HepG2 (cell line): ENCODE measurements around the gene TMA7B. TPM values are rescaled to one million over a fixed set of nuclear protein-coding genes. Genes with fewer than 3 reads are reported as not detected.

Source experiments
- ATAC-seq: fragments of 200-7000 bp; cut with Tn5 transposase; 3 replicates; pipeline ENCODE4 v1.9.1; 2020; ENCODE audit warnings: mild to moderate bottlenecking, moderate library complexity
- BruUV-seq: library from RNA; stranded (reverse); fragments of 400-500 nt; replicated peaks from 2 replicates; lab custom pipeline; 2021; lab: Mats Ljungman, UMichigan
- CTCF ChIA-PET: fragments of 300-600 bp; formaldehyde crosslinking; extraction: SDS; loops from one replicate; lab custom pipeline; 2021; ENCODE audit warnings: low total read pairs, inconsistent platforms, low intra/inter-chr PET ratio; lab: Yijun Ruan, JAX
- POLR2A ChIA-PET: fragments of 350-600 bp; sonication (Branson Sonifier 250); formaldehyde crosslinking; loops from one replicate; lab custom pipeline; 2020; ENCODE audit warnings: antibody characterized with exemption, inconsistent platforms; lab: Yijun Ruan, JAX
- DNase-seq: peaks from one replicate; pipeline ENCODE4 v3.0.0-alpha.2; 2015; ENCODE audit warnings: low spot score
- FAIRE-seq: peaks from 3 replicates; lab custom pipeline; 2011; peaks lifted over from hg19 to GRCh38; lab: Jason Lieb, UNC
- H2AFZ ChIP-seq: one replicate; pipeline ENCODE4 v1.6.1; 2011; ENCODE audit warnings: low read length, inconsistent platforms
- H3K27ac ChIP-seq: fragments of 300-600 bp; 3 replicates; pipeline ENCODE4 v1.8.0; 2011; ENCODE audit warnings: mixed run types, mild to moderate bottlenecking, mixed read lengths, low read length, inconsistent platforms; ENCODE audit not compliant: insufficient read depth; ENCODE audit errors: extremely low read length
- H3K27me3 ChIP-seq, 2 experiments: fragments of 200-600 bp in 1 of 2; 2 replicates in 1 of 2; 3 replicates in 1 of 2; pipeline versions ENCODE4 v1.6.0 to v1.8.0; 2011; ENCODE audit warnings: low read length in 2 of 2, mild to moderate bottlenecking in 2 of 2, moderate library complexity in 2 of 2, inconsistent platforms in 1 of 2; ENCODE audit not compliant: insufficient read depth in 2 of 2, control insufficient read depth in 1 of 2
- H3K36me3 ChIP-seq, 2 experiments: fragments of 200-600 bp in 1 of 2; replicated peaks in 1 of 2; 2 replicates in 1 of 2; 3 replicates in 1 of 2; pipeline versions ENCODE4 v1.5.1 to v1.8.0; 2011; ENCODE audit warnings: low read length in 2 of 2, inconsistent platforms in 1 of 2; ENCODE audit not compliant: insufficient read depth in 2 of 2, control insufficient read depth in 1 of 2
- H3K4me1 ChIP-seq: 2 replicates; pipeline ENCODE4 v1.5.1; 2012; ENCODE audit warnings: low read length, inconsistent platforms; ENCODE audit not compliant: insufficient read depth
- H3K4me2 ChIP-seq: 2 replicates; pipeline ENCODE4 v1.6.0; 2011; ENCODE audit warnings: low read depth, low read length, inconsistent platforms
- H3K4me3 ChIP-seq, 3 experiments: fragments of 200-600 bp in 1 of 3; sonication (generic), shearing (Covaris generic) in 1 of 3; replicated peaks in 1 of 3; 2 replicates each; pipeline ENCODE4 v1.5.1; 2011 to 2016; ENCODE audit warnings: low read length in 3 of 3, inconsistent platforms in 2 of 3, low read depth in 2 of 3, mild to moderate bottlenecking in 2 of 3, control low read depth in 1 of 3, mixed read lengths in 1 of 3; ENCODE audit not compliant: insufficient read depth in 1 of 3
- H3K79me2 ChIP-seq: one replicate; pipeline ENCODE4 v1.6.1; 2011; ENCODE audit warnings: low read length, inconsistent platforms; ENCODE audit not compliant: insufficient read depth
- H3K9ac ChIP-seq: 2 replicates; pipeline ENCODE4 v1.6.0; 2011; ENCODE audit warnings: mild to moderate bottlenecking, low read depth, low read length, inconsistent platforms; ENCODE audit not compliant: insufficient read depth
- H3K9me3 ChIP-seq: 2 replicates; pipeline ENCODE4 v1.5.1; 2012; ENCODE audit warnings: mild to moderate bottlenecking, low read length
- H4K20me1 ChIP-seq: 2 replicates; pipeline ENCODE4 v1.6.0; 2011; ENCODE audit warnings: inconsistent platforms, mild to moderate bottlenecking, low read length, moderate library complexity; ENCODE audit not compliant: insufficient read depth
- U2AF1 ChIP-seq: fragments of 200-400 bp; formaldehyde crosslinking; optimal IDR thresholded peaks from 2 replicates; pipeline ENCODE3; 2017; ENCODE audit warnings: mild to moderate bottlenecking, low read depth, low read length
- ZC3H13 ChIP-seq: sonication (generic); formaldehyde crosslinking; IDR thresholded peaks from 2 replicates; pipeline ENCODE4 v1.8.1; 2023; ENCODE audit warnings: mild to moderate bottlenecking, missing genetic modification reagents, moderate library complexity
- ZNF343 ChIP-seq: sonication (generic); formaldehyde crosslinking; IDR thresholded peaks from 2 replicates; pipeline ENCODE4 v1.4.0; 2020; ENCODE audit warnings: mild to moderate bottlenecking, missing genetic modification reagents
- ZNF749 ChIP-seq: sonication (generic); formaldehyde crosslinking; IDR thresholded peaks from 2 replicates; pipeline ENCODE4 v1.8.0; 2022; ENCODE audit warnings: mild to moderate bottlenecking, missing genetic modification reagents, moderate library complexity, borderline replicate concordance
- WGBS: methylation state at CpG from one replicate; pipeline ENCODE4 v1.1.6; 2017; ENCODE audit warnings: low lambda C conversion rate; 5-methylcytosine and 5-hydroxymethylcytosine counted together
- in situ Hi-C: cut with HindIII; loops from 2 replicates; pipeline ENCODE4 v1.10.0; 2017; ENCODE audit warnings: low pct_unique_long_range_greater_than_20kb; ENCODE audit not compliant: extremely low pct_ligation_motif_present
- intact Hi-C: fragments of 100-400 bp; cut with micrococcal nuclease; formaldehyde crosslinking; loops from one replicate; pipeline ENCODE4 v1.10.0; 2022; ENCODE audit not compliant: unreplicated experiment
- polyA plus RNA-seq, 8 experiments: library from polyadenylated mRNA; depleted of rRNA in 3 of 8; stranded (reverse) in 7 of 8; unstranded in 1 of 8; fragments of >200 nt; fragmentation: Illumina TruSeq in 4 of 8; extraction: Trizol in 4 of 8; gene quantifications; 2 replicates each; pipeline versions ENCODE4 v1.2.1 to v1.2.3, GENCODE V29; 2011 to 2016; ENCODE audit warnings: low read depth in 4 of 8, missing spikeins in 1 of 8, mixed read lengths in 1 of 8; ENCODE audit not compliant: insufficient read depth in 1 of 8
- total RNA-seq, 5 experiments: library from RNA; depleted of rRNA; stranded (reverse); fragments of >200 nt; fragmentation: Illumina TruSeq; extraction: Trizol; gene quantifications; 2 replicates each; pipeline ENCODE4 v1.2.3, GENCODE V29; 2016; ENCODE audit warnings: low read depth in 1 of 5
- TF ChIP-seq, protein P1 (sequence below): sonication (generic); formaldehyde crosslinking; IDR thresholded peaks from 2 replicates; pipeline ENCODE4 v1.5.1; 2020; ENCODE audit warnings: mild to moderate bottlenecking, missing genetic modification reagents, borderline replicate concordance
- TF ChIP-seq, protein P2 (sequence below): sonication (generic); formaldehyde crosslinking; IDR thresholded peaks from one replicate; pipeline ENCODE4 v1.5.1; 2020; ENCODE audit warnings: mild to moderate bottlenecking, missing genetic modification reagents; ENCODE audit errors: not compliant biosample characterization

Gene TMA7B
- total and polyA plus RNA-seq, 2 of the 13 experiments (the other 11 are each of a cell fraction or from before 2014, with no cell fraction given): not detected

DNA sequence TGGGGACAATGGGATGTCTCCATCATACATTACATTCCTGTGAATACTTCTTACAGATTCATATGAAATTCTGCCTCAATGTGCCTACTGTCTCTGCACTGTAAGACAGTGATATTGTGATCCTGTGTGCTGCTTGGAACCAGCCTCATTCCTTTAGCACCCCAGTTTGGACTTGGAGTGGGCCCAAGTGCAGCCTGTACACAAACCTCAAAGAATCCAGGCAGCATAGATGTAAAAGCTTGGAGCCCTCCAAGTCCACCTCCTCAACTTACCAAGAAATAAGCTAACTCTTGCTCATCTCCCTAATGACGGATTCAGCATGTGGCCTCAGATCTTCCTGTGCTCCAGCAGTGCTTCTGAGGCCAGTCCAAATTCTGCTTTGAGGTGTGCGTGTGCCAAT, 34.9 kb upstream of the TMA7B start (continued):
- no peak for TF ChIP-seq ZNF749
- TF ChIP-seq, all 625 proteins: peak for 0

DNA sequence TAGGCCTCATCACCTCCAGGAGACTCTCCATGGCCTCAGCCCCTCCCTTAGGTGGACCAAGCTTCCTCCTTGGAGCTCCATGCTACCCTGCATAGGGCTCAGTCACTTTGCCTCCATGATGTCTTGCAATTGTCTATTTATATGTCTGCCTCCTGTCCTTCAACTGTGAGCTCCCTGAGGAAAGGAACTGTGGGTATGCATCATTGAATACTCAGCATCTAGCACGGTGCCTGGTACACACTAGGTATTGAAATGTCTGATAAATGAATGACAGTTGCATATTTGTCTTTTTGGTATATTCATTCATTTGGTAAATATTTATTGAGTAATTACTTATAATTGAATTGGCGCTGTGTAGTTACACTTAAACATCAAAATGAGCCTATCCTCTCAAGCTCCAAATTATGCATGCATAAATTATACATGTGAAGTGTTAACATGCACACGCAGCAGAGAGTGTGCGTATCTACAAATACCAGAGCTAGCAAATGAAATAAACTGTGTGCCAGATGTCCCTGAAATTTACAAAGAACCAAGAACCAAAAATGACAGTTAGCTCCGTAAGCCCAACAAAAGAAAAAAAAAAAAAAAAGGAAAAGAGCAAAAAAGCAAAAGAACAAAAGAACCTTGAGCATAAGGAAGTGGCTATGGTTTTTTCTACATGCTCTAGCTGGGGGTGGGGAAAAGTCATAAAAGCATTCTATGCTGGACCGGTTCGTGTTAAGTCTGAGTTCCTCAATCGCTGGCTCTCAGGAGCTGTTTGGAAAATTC, 34.1 kb upstream of the TMA7B start:
- BruUV-seq: no TSS peak
- Histone ChIP-seq H3K27me3 (no peaks in the 10 kb centered on the region; a peak in 2 of 5 replicates), H3K9me3 (no peaks in the 10 kb centered on the region), H3K27ac (no peak overlapping the region), H3K4me1 (peaks cover 11% of the 10 kb centered on the region), H3K4me3 (no peak overlapping the region), H3K36me3 (no peaks in the 10 kb centered on the region), H3K4me2 (no peak overlapping the region), H2AFZ (no peak overlapping the region), H3K9ac (no peak overlapping the region), H4K20me1 (no peaks in the 10 kb centered on the region), H3K79me2 (no peaks in the 10 kb centered on the region)
- CTCF ChIA-PET: no interaction called here
- 56% methylated on average over 8 of the region's 8 CpGs for WGBS
- POLR2A ChIA-PET: no interaction called here
- DNase-seq (no peak), ATAC-seq (no peak), FAIRE-seq (no peak)
- in situ Hi-C loops (no loop called here), intact Hi-C loops (no loop called here)
- TF ChIP-seq ZNF343 (CRISPR knock-in tag): no peak
- TF ChIP-seq, protein P1, sequence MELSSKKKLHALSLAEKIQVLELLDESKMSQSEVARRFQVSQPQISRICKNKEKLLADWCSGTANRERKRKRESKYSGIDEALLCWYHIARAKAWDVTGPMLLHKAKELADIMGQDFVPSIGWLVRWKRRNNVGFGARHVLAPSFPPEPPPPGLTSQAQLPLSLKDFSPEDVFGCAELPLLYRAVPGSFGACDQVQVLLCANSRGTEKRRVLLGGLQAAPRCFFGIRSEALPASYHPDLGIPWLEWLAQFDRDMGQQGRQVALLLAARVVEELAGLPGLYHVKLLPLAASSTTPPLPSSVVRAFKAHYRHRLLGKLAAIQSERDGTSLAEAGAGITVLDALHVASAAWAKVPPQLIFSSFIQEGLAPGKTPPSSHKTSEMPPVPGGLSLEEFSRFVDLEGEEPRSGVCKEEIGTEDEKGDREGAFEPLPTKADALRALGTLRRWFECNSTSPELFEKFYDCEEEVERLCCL: no peak

DNA sequence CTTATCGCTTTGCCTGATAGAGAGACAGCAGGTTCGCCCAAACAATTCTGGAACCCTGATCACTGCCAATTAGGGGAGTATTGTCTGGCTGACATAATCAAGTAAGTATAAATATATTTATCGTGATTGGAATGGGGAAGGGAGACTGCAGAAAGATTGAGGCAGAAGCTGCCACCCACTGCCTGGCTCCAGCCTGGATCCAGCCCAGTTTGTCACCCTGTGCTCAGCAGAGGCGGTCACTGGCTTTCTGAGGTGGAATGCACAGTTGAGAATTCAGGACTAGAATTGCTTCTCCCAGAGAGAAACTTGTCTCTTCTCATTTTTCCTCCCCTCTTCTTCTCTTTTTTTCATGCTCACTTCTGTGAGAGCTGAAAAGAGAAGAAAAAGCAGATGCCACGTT, 33.4 kb upstream of the TMA7B start:
- Histone ChIP-seq H3K27me3 (no peaks in the 10 kb centered on the region; a peak in 2 of 5 replicates), H3K4me2 (no peak overlapping the region), H3K36me3 (no peaks in the 10 kb centered on the region), H3K79me2 (no peaks in the 10 kb centered on the region), H3K9ac (no peak overlapping the region), H2AFZ (no peak overlapping the region), H3K9me3 (no peaks in the 10 kb centered on the region), H3K4me1 (peaks cover 11% of the 10 kb centered on the region), H3K27ac (no peak overlapping the region), H3K4me3 (no peak overlapping the region), H4K20me1 (no peaks in the 10 kb centered on the region)
- no peak for DNase-seq
- no TSS peak for BruUV-seq
- no peak for ATAC-seq
- in situ Hi-C loops: no loop called here
- intact Hi-C loops: no loop called here
- CTCF ChIA-PET: no interaction called here
- FAIRE-seq: no peak
- WGBS: 68% methylated on average over 5 of the region's 5 CpGs
- POLR2A ChIA-PET: no interaction called here
- TF ChIP-seq ZC3H13: no peak
- TF ChIP-seq, protein P2, sequence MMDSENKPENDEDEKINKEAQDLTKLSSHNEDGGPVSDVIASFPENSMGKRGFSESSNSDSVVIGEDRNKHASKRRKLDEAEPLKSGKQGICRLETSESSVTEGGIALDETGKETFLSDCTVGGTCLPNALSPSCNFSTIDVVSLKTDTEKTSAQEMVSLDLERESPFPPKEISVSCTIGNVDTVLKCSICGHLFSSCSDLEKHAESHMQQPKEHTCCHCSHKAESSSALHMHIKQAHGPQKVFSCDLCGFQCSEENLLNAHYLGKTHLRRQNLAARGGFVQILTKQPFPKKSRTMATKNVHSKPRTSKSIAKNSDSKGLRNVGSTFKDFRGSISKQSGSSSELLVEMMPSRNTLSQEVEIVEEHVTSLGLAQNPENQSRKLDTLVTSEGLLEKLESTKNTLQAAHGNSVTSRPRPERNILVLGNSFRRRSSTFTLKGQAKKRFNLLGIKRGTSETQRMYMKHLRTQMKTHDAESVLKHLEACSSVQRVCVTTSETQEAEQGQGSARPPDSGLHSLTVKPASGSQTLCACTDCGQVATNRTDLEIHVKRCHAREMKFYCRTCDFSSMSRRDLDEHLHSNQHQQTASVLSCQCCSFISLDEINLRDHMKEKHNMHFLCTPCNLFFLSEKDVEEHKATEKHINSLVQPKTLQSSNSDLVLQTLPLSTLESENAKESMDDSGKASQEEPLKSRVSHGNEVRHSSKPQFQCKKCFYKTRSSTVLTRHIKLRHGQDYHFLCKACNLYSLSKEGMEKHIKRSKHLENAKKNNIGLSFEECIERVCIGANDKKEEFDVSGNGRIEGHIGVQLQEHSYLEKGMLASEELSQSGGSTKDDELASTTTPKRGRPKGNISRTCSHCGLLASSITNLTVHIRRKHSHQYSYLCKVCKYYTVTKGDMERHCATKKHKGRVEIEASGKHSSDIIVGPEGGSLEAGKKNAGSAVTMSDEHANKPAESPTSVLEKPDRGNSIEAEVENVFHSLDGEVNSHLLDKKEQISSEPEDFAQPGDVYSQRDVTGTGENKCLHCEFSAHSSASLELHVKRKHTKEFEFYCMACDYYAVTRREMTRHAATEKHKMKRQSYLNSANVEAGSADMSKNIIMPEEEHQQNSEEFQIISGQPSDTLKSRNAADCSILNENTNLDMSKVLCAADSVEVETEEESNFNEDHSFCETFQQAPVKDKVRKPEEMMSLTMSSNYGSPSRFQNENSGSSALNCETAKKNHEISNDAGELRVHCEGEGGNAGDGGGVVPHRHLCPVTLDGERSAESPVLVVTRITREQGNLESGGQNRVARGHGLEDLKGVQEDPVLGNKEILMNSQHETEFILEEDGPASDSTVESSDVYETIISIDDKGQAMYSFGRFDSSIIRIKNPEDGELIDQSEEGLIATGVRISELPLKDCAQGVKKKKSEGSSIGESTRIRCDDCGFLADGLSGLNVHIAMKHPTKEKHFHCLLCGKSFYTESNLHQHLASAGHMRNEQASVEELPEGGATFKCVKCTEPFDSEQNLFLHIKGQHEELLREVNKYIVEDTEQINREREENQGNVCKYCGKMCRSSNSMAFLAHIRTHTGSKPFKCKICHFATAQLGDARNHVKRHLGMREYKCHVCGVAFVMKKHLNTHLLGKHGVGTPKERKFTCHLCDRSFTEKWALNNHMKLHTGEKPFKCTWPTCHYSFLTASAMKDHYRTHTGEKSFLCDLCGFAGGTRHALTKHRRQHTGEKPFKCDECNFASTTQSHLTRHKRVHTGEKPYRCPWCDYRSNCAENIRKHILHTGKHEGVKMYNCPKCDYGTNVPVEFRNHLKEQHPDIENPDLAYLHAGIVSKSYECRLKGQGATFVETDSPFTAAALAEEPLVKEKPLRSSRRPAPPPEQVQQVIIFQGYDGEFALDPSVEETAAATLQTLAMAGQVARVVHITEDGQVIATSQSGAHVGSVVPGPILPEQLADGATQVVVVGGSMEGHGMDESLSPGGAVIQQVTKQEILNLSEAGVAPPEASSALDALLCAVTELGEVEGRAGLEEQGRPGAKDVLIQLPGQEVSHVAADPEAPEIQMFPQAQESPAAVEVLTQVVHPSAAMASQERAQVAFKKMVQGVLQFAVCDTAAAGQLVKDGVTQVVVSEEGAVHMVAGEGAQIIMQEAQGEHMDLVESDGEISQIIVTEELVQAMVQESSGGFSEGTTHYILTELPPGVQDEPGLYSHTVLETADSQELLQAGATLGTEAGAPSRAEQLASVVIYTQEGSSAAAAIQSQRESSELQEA: no peak
- TF ChIP-seq U2AF1: no peak
